GM23248 (cell line): ENCODE measurements around the gene DNASE2B.

Experiments
- EZH2 ChIP-seq: fragments of 200-600 bp; sonication (generic); IDR thresholded peaks from 2 replicates; pipeline ENCODE4 v1.6.1; 2018; ENCODE audit warnings: antibody characterized with exemption, mild to moderate bottlenecking; ENCODE audit not compliant: insufficient read depth, poor library complexity, severe bottlenecking
- EZH2phosphoT487 ChIP-seq: fragments of 200-600 bp; sonication (generic); IDR thresholded peaks from 2 replicates; pipeline ENCODE4 v1.6.1; 2018; ENCODE audit warnings: antibody characterized with exemption, moderate library complexity, mild to moderate bottlenecking, low read depth; ENCODE audit not compliant: insufficient read depth

DNA sequence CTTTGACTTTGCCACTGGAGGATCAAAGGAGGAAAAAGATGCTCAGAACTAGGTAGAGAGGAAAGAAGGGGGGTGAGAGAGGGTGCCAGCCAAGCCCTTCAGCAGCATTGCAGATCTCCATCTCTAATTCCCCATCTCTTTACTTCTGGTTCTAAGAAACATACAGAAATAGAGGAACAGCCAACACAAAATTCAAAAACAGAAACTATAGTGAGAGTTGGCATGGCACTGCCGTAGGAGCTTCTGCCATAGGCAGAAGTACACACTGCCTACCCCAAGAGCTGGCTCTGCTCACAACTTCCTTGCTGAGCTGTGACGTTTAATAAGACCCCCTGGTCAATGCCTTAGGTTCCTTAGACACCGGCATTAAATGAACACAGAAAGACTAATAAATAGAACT is 54.2 kb downstream of the DNASE2B start:
- no peak for TF ChIP-seq EZH2
- no peak for TF ChIP-seq EZH2phosphoT487
